ENCODE results near the gene ZBED6.
"Not testable (repeated sequence)": the region's sequence is repeated elsewhere in the genome, so short reads cannot be mapped to it uniquely, and the experiment has no call there.

Gene ZBED6, protein sequence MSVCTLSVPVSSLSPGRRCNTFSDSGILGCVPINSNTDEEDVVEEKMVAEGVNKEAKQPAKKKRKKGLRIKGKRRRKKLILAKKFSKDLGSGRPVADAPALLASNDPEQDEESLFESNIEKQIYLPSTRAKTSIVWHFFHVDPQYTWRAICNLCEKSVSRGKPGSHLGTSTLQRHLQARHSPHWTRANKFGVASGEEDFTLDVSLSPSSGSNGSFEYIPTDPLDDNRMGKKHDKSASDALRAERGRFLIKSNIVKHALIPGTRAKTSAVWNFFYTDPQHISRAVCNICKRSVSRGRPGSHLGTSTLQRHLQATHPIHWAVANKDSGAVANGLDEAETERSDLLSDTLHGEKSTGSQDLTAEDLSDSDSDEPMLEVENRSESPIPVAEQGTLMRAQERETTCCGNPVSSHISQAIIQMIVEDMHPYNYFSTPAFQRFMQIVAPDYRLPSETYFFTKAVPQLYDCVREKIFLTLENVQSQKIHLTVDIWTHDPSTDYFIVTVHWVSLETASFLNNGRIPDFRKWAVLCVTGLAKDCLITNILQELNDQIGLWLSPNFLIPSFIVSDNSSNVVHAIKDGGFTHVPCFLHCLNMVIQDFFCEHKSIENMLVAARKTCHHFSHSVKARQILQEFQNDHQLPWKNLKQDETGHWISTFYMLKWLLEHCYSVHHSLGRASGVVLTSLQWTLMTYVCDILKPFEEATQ (N-terminal part only)

DNA sequence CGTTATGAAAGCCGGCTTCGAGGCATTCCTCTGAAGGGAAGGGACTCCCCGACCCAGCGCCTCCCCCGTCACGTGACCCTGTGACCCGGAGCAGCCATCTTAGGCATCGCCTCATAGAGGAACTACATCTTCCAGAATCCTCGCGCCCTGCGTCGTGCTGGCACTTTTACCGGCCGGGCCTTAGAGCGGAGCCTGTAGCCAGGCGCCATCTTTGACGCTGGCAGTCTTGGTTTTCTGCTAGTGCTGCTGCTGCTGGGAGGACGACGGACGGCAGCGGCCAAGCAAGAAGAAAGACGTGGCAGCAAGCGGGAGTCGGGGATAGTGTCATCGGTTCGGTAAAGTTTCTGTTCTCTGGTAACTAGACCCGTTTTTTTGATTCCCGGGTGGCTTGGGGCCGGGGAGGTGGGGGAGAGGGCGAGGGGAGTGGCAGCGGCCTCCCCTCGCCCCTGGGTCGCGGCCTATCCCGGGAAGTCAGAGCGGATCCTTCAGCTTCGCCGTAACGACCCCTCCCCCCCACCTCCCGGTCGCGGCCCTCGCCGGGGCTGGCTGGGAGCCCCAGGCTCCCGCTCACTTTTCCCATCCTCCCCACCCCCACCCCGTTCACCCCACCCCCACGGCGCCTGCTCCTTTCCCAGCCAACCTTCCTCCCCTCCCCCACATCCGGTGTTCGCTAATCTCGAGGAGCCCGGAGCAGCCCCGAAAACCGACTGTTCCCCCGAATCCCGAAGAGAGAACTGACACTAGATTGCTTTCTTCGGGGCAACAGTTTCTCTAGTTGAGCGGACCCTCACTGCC is at the start of gene ZBED6, which contains the start of gene ZC3H11A:
Gene ZBED6, plus strand, starts transcription at position 183 of the 795 bp plus-strand sequence. CDS start 1,900 bp downstream, outside the sequence.
Gene ZC3H11A, plus strand, starts transcription at position 183 of the 795 bp plus-strand sequence. CDS start 21,448 bp downstream, outside the sequence.
- TF ChIP-seq, protein P1, sequence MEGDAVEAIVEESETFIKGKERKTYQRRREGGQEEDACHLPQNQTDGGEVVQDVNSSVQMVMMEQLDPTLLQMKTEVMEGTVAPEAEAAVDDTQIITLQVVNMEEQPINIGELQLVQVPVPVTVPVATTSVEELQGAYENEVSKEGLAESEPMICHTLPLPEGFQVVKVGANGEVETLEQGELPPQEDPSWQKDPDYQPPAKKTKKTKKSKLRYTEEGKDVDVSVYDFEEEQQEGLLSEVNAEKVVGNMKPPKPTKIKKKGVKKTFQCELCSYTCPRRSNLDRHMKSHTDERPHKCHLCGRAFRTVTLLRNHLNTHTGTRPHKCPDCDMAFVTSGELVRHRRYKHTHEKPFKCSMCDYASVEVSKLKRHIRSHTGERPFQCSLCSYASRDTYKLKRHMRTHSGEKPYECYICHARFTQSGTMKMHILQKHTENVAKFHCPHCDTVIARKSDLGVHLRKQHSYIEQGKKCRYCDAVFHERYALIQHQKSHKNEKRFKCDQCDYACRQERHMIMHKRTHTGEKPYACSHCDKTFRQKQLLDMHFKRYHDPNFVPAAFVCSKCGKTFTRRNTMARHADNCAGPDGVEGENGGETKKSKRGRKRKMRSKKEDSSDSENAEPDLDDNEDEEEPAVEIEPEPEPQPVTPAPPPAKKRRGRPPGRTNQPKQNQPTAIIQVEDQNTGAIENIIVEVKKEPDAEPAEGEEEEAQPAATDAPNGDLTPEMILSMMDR (IDR thresholded peaks at IDR 0.05): no peak
- 0 out of 2 replicates have a peak, but pooled peaks have one; percentile 16 for TF ChIP-seq ZFX (IDR thresholded peaks at IDR 0.05; ENCODE audit: borderline replicate concordance)
- H3K27ac ChIP-seq: peak within 1 kb of the TSS; percentile 84

DNA sequence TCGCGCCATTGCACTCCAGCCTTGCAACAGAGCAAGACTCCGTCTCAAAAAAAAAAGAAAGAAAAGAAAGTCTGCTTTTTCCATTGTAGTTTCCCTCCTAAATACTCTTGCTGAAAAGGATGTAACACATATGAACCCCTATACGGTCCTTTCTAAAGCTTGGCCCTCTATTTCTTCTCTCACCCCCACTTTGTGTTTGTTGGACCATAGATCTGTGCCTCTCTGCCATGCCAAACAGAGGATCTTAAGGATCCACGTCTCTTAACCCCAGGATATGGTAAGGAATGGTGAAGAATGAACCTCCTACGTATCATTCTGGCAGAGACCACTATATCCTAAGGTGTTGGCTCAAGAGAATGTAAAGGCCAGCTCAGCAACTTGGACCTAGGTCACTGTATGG is 49.1 kb upstream of the ZBED6 start:
- no peak overlapping the region for H3K27ac ChIP-seq
- no peak for TF ChIP-seq ZFX (IDR thresholded peaks at IDR 0.05; ENCODE audit: borderline replicate concordance)
- TF ChIP-seq, protein P1 (IDR thresholded peaks at IDR 0.05): no peak

DNA sequence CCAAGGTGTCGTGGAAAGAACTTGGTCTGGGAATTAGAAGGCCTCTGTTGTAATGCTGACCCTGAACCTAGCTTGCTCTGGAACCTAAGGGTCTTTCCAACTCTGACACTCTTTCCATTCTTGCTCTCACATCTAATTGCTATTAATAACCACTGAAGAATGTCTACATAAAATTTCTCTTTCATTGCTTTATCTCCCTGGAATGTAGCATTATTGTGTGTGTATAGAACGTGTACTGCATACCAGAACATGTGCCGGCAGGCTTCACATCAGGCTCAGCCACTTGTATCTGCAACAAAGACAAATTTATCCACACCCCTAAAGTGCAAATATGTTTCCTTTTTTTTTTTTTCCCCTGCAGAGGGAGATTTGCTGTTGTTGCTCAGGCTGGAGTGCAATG is 44.4 kb upstream of the ZBED6 start:
- H3K27ac ChIP-seq: no peak overlapping the region
- TF ChIP-seq ZFX (IDR thresholded peaks at IDR 0.05; ENCODE audit: borderline replicate concordance): no peak
- TF ChIP-seq, protein P1 (IDR thresholded peaks at IDR 0.05): no peak

DNA sequence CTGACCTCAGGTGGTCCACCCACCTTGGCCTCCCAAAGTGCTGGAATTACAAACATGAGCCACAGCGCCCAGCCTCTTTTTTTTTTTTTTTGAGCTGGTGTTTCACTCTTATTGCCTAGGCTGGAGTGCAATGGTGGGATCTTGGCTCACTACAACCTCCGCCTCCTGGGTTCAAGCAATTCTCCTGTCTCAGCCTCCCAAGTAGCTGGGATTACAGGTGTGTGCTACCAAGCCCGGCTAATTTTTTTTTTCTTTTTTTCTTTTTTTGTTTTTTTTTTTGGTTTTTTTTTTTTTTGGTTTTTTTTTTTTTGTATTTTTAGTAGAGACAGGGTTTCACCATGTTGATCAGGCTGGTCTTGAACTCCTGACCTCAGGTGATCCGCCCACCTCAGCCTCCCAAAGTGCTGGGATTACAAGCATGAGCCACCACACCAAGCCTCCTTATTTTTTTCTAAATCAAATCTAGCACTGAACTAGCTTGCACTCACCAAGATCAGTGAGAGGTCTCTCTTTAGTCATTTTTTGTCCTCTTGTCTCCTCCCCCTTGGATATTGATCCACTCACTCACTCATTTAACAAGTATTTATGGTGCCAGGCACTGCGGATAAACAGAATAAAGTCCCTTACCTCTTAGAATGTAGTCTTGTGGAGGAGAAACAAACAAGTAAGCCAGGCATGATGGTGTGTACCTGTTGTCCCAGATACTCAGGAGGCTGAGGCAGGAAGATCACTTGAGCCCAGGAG is 43.6 kb upstream of the ZBED6 start:
- H3K27ac ChIP-seq: not testable (repeated sequence)

DNA sequence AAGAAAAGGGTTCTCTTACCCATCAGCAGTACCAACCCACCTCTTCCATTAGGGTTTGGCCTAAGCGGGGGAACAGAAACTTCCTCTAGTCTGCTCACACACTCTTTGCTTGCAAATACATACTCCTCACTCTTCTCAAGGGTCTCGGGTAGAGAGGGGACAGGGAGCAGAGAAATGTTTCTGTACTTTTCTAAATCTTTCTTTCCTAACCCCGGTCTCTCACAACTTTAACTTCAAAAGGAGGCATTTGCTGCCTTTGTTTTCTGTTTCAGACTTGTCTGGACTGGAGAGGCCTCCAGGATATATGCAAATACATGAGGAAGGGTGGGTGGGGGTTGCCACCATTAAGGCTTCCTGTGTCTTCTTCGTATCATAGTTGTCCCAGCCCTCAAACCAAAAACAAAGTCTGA is 41.0 kb upstream of the ZBED6 start:
- TF ChIP-seq, protein P1 (IDR thresholded peaks at IDR 0.05): no peak
- TF ChIP-seq ZFX (IDR thresholded peaks at IDR 0.05; ENCODE audit: borderline replicate concordance): no peak
- no peak overlapping the region for H3K27ac ChIP-seq

DNA sequence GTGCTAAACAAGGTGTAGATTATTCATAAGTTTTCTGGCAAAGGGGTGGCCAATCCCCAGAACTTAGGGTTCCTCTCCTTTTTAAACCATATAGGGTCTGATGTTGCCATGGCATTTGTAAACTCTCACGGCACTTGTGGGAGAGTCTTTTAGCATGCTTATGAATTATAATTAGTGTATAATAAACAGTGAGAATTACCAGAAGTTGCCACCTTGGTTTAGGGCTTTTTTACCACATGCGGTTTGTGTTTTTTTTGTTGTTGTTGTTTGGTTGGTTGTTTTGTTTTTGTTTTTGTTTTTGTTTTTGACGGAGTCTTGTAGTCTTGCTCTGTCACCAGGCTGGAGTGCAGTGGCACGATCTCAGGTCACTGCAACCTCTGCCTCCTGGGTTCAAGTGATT is 39.4 kb upstream of the ZBED6 start:
- TF ChIP-seq, protein P1 (IDR thresholded peaks at IDR 0.05): no peak
- TF ChIP-seq ZFX (IDR thresholded peaks at IDR 0.05; ENCODE audit: borderline replicate concordance): no peak
- H3K27ac ChIP-seq: no peak overlapping the region

DNA sequence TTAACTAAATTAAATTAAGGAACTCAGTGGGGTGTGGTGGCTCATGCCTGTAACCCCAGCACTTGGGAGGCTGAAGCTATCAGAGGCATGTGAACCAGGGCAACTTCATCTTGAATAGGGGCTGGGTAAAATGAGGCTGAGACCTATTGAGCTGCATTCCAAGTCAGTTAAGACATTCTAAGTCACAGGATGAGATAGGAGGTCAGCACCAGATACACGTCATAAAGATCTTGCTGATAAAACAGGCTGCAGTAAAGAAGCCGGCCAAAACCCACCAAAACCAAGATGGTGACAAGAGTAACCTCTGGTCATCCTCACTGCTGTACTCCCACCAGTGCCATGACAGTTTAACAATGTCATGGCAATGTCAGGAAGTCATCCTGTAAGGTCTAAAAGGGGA is 36.7 kb upstream of the ZBED6 start:
- H3K27ac ChIP-seq: not testable (repeated sequence)

Data from 22Rv1 (cell line).